ENCODE results near the gene GALK2. TPM values are rescaled to one million over a fixed set of nuclear protein-coding genes. Genes with fewer than 3 reads are reported as not detected.

Gene GALK2
- total and polyA plus RNA-seq, 5 donors from 2014 or later: 27.7 to 39.1 (median 29.7) TPM

- H3K36me3 Mint-ChIP-seq: peaks cover 59% of the 10 kb centered on the region
- peaks cover 0 to 29% (median 7%) of the 10 kb centered on the region in 4 donors for H3K4me1 Mint-ChIP-seq
- H3K9me3 Mint-ChIP-seq: peaks cover 0 to 2% (median 0%) of the 10 kb centered on the region in 7 donors
- Histone ChIP-seq H3K36me3 (ENCODE audit: control insufficient read depth, insufficient read depth, low read length) (peaks cover 24% of the 10 kb centered on the region), H3K27me3 (ENCODE audit: control insufficient read depth, insufficient read depth, low read length) (no peaks in the 10 kb centered on the region), H3K4me1 (ENCODE audit: control insufficient read depth, insufficient read depth, low read length, poor library complexity, severe bottlenecking) (no peaks in the 10 kb centered on the region), H3K4me3 (ENCODE audit: low read depth, low read length) (no peak overlapping the region), H3K27ac (ENCODE audit: insufficient read depth, low read length, poor library complexity, severe bottlenecking) (no peak overlapping the region), H3K9me3 (ENCODE audit: control insufficient read depth in 2 of 2, low read length in 2 of 2) (no peaks in the 10 kb centered on the region)
- no peak overlapping the region for H3K4me3 Mint-ChIP-seq
- no peak overlapping the region for H3K27ac Mint-ChIP-seq
- H3K27me3 Mint-ChIP-seq: no peaks in the 10 kb centered on the region
- ATAC-seq (ENCODE audit: low read depth in 2 of 2) (no peak), DNase-seq (no peak)
Measured at GRCh38 chr15:49308686-49309085, 138.6 kb downstream of the GALK2 start.

- H3K27ac Mint-ChIP-seq: peak overlapping the region in 2 of 3 donors; percentile 3 to 60
Measured at GRCh38 chr15:49309889-49310288, 139.8 kb downstream of the GALK2 start.

GRCh38 chr15:49313650-49314049 is 143.6 kb downstream of the GALK2 start:
- H3K36me3 ChIP-seq (ENCODE audit: control insufficient read depth, insufficient read depth, low read length): peaks cover 6% of the 10 kb centered on the region

More at GRCh38 chr15:49309889-49310288, 139.8 kb downstream of the GALK2 start:
- no peaks in the 10 kb centered on the region for H3K9me3 ChIP-seq (ENCODE audit: control insufficient read depth in 2 of 2, low read length in 2 of 2)
- no peak overlapping the region for H3K4me3 ChIP-seq (ENCODE audit: low read depth, low read length)
- Mint-ChIP-seq H3K9me3 (peaks cover 0 to 4% (median 0%) of the 10 kb centered on the region in 7 donors), H3K4me1 (peaks cover 0 to 28% (median 7%) of the 10 kb centered on the region in 4 donors), H3K36me3 (peaks cover 48% of the 10 kb centered on the region), H3K27me3 (no peaks in the 10 kb centered on the region), H3K4me3 (no peak overlapping the region)
- no peaks in the 10 kb centered on the region for H3K4me1 ChIP-seq (ENCODE audit: control insufficient read depth, insufficient read depth, low read length, poor library complexity, severe bottlenecking)
- no peak for DNase-seq
- no peak overlapping the region for H3K27ac ChIP-seq (ENCODE audit: insufficient read depth, low read length, poor library complexity, severe bottlenecking)
- no peak for ATAC-seq (ENCODE audit: low read depth in 2 of 2)
- peaks cover 14% of the 10 kb centered on the region for H3K36me3 ChIP-seq (ENCODE audit: control insufficient read depth, insufficient read depth, low read length)
- no peaks in the 10 kb centered on the region for H3K27me3 ChIP-seq (ENCODE audit: control insufficient read depth, insufficient read depth, low read length)

GRCh38 chr15:49314716-49315115 is 144.7 kb downstream of the GALK2 start:
- peaks cover 0 to 19% (median 5%) of the 10 kb centered on the region in 4 donors for H3K4me1 Mint-ChIP-seq
- H3K27me3 Mint-ChIP-seq: no peaks in the 10 kb centered on the region
- Histone ChIP-seq H3K36me3 (ENCODE audit: control insufficient read depth, insufficient read depth, low read length) (peaks cover 9% of the 10 kb centered on the region), H3K4me3 (ENCODE audit: low read depth, low read length) (no peak overlapping the region), H3K27me3 (ENCODE audit: control insufficient read depth, insufficient read depth, low read length) (no peaks in the 10 kb centered on the region), H3K4me1 (ENCODE audit: control insufficient read depth, insufficient read depth, low read length, poor library complexity, severe bottlenecking) (no peaks in the 10 kb centered on the region), H3K9me3 (ENCODE audit: control insufficient read depth in 2 of 2, low read length in 2 of 2) (no peaks in the 10 kb centered on the region), H3K27ac (ENCODE audit: insufficient read depth, low read length, poor library complexity, severe bottlenecking) (no peak overlapping the region)
- no peak for DNase-seq
- ATAC-seq (ENCODE audit: low read depth in 2 of 2): no peak
- H3K4me3 Mint-ChIP-seq: no peak overlapping the region
- H3K27ac Mint-ChIP-seq: no peak overlapping the region
- peaks cover 34% of the 10 kb centered on the region for H3K36me3 Mint-ChIP-seq
- peaks cover 0 to 4% (median 0%) of the 10 kb centered on the region in 7 donors for H3K9me3 Mint-ChIP-seq

More at GRCh38 chr15:49313650-49314049, 143.6 kb downstream of the GALK2 start:
- Histone ChIP-seq H3K4me3 (ENCODE audit: low read depth, low read length) (no peak overlapping the region), H3K27ac (ENCODE audit: insufficient read depth, low read length, poor library complexity, severe bottlenecking) (no peak overlapping the region), H3K4me1 (ENCODE audit: control insufficient read depth, insufficient read depth, low read length, poor library complexity, severe bottlenecking) (no peaks in the 10 kb centered on the region), H3K9me3 (ENCODE audit: control insufficient read depth in 2 of 2, low read length in 2 of 2) (no peaks in the 10 kb centered on the region), H3K27me3 (ENCODE audit: control insufficient read depth, insufficient read depth, low read length) (no peaks in the 10 kb centered on the region)
- no peaks in the 10 kb centered on the region for H3K27me3 Mint-ChIP-seq
- DNase-seq (no peak), ATAC-seq (ENCODE audit: low read depth in 2 of 2) (no peak)
- peaks cover 0 to 19% (median 5%) of the 10 kb centered on the region in 4 donors for H3K4me1 Mint-ChIP-seq
- H3K27ac Mint-ChIP-seq: no peak overlapping the region
- H3K36me3 Mint-ChIP-seq: peaks cover 31% of the 10 kb centered on the region
- H3K4me3 Mint-ChIP-seq: no peak overlapping the region
- peaks cover 0 to 4% (median 0%) of the 10 kb centered on the region in 7 donors for H3K9me3 Mint-ChIP-seq

GRCh38 chr15:49315391-49315823 is 145.4 kb downstream of the GALK2 start:
- ATAC-seq (ENCODE audit: low read depth in 2 of 2): no peak
- Mint-ChIP-seq H3K27me3 (no peaks in the 10 kb centered on the region), H3K4me3 (no peak overlapping the region), H3K4me1 (peaks cover 0 to 15% (median 3%) of the 10 kb centered on the region in 4 donors), H3K27ac (no peak overlapping the region), H3K9me3 (peaks cover 0 to 4% (median 0%) of the 10 kb centered on the region in 7 donors), H3K36me3 (peaks cover 33% of the 10 kb centered on the region)
- no peak overlapping the region for H3K27ac ChIP-seq (ENCODE audit: insufficient read depth, low read length, poor library complexity, severe bottlenecking)
- no peaks in the 10 kb centered on the region for H3K27me3 ChIP-seq (ENCODE audit: control insufficient read depth, insufficient read depth, low read length)
- no peaks in the 10 kb centered on the region for H3K9me3 ChIP-seq (ENCODE audit: control insufficient read depth in 2 of 2, low read length in 2 of 2)
- no peaks in the 10 kb centered on the region for H3K4me1 ChIP-seq (ENCODE audit: control insufficient read depth, insufficient read depth, low read length, poor library complexity, severe bottlenecking)
- no peak overlapping the region for H3K4me3 ChIP-seq (ENCODE audit: low read depth, low read length)
- DNase-seq: no peak
- H3K36me3 ChIP-seq (ENCODE audit: control insufficient read depth, insufficient read depth, low read length): peaks cover 15% of the 10 kb centered on the region

- Mint-ChIP-seq H3K27me3 (no peaks in the 10 kb centered on the region), H3K27ac (peak overlapping the region in 2 of 3 donors; percentile 6 to 70), H3K4me3 (no peak overlapping the region), H3K9me3 (peaks cover 0 to 2% (median 0%) of the 10 kb centered on the region in 7 donors), H3K4me1 (peaks cover 0 to 13% (median 4%) of the 10 kb centered on the region in 4 donors), H3K36me3 (peaks cover 37% of the 10 kb centered on the region)
- no peaks in the 10 kb centered on the region for H3K9me3 ChIP-seq (ENCODE audit: control insufficient read depth in 2 of 2, low read length in 2 of 2)
- no peak overlapping the region for H3K27ac ChIP-seq (ENCODE audit: insufficient read depth, low read length, poor library complexity, severe bottlenecking)
- DNase-seq: no peak
- H3K4me3 ChIP-seq (ENCODE audit: low read depth, low read length): no peak overlapping the region
- H3K4me1 ChIP-seq (ENCODE audit: control insufficient read depth, insufficient read depth, low read length, poor library complexity, severe bottlenecking): no peaks in the 10 kb centered on the region
- H3K36me3 ChIP-seq (ENCODE audit: control insufficient read depth, insufficient read depth, low read length): peaks cover 29% of the 10 kb centered on the region
- no peaks in the 10 kb centered on the region for H3K27me3 ChIP-seq (ENCODE audit: control insufficient read depth, insufficient read depth, low read length)
- ATAC-seq (ENCODE audit: low read depth in 2 of 2): no peak
Measured at GRCh38 chr15:49320351-49320750, 150.3 kb downstream of the GALK2 start.

GRCh38 chr15:49323207-49323606 is 153.2 kb downstream of the GALK2 start:
- Histone ChIP-seq H3K27me3 (ENCODE audit: control insufficient read depth, insufficient read depth, low read length) (no peaks in the 10 kb centered on the region), H3K27ac (ENCODE audit: insufficient read depth, low read length, poor library complexity, severe bottlenecking) (no peak overlapping the region), H3K4me3 (ENCODE audit: low read depth, low read length) (no peak overlapping the region), H3K4me1 (ENCODE audit: control insufficient read depth, insufficient read depth, low read length, poor library complexity, severe bottlenecking) (no peaks in the 10 kb centered on the region), H3K36me3 (ENCODE audit: control insufficient read depth, insufficient read depth, low read length) (peaks cover 40% of the 10 kb centered on the region), H3K9me3 (ENCODE audit: control insufficient read depth in 2 of 2, low read length in 2 of 2) (no peaks in the 10 kb centered on the region)
- Mint-ChIP-seq H3K9me3 (peaks cover 0 to 2% (median 0%) of the 10 kb centered on the region in 7 donors), H3K4me3 (no peak overlapping the region), H3K36me3 (peaks cover 42% of the 10 kb centered on the region), H3K27ac (peak overlapping the region in 1 of 3 donors; percentile 55), H3K4me1 (peaks cover 0 to 20% (median 3%) of the 10 kb centered on the region in 4 donors), H3K27me3 (no peaks in the 10 kb centered on the region)
- DNase-seq (no peak), ATAC-seq (ENCODE audit: low read depth in 2 of 2) (no peak)

GRCh38 chr15:49327927-49328326 is 157.9 kb downstream of the GALK2 start:
- Mint-ChIP-seq H3K9me3 (no peaks in the 10 kb centered on the region), H3K4me3 (no peak overlapping the region), H3K27me3 (no peaks in the 10 kb centered on the region), H3K36me3 (peaks cover 25% of the 10 kb centered on the region), H3K27ac (peak overlapping the region in 1 of 3 donors; percentile 29), H3K4me1 (peaks cover 0 to 7% (median 2%) of the 10 kb centered on the region in 4 donors)
- Histone ChIP-seq H3K27me3 (ENCODE audit: control insufficient read depth, insufficient read depth, low read length) (no peaks in the 10 kb centered on the region), H3K4me1 (ENCODE audit: control insufficient read depth, insufficient read depth, low read length, poor library complexity, severe bottlenecking) (no peaks in the 10 kb centered on the region), H3K27ac (ENCODE audit: insufficient read depth, low read length, poor library complexity, severe bottlenecking) (no peak overlapping the region), H3K9me3 (ENCODE audit: control insufficient read depth in 2 of 2, low read length in 2 of 2) (no peaks in the 10 kb centered on the region), H3K36me3 (ENCODE audit: control insufficient read depth, insufficient read depth, low read length) (peaks cover 24% of the 10 kb centered on the region), H3K4me3 (ENCODE audit: low read depth, low read length) (no peak overlapping the region)
- no peak for ATAC-seq (ENCODE audit: low read depth in 2 of 2)
- no peak for DNase-seq
